Astrocyte of the cerebellum (primary cell): ENCODE measurements around the gene FAM221B.

Source experiments
- DNase-seq: peaks from one replicate; pipeline ENCODE4 v3.0.0-alpha.2; 2011; ENCODE audit warnings: low read depth
- H3K4me3 ChIP-seq: 2 replicates; pipeline ENCODE4 v1.5.1; 2011; ENCODE audit warnings: mild to moderate bottlenecking, low read depth, low read length, moderate library complexity
- CTCF ChIP-seq: IDR thresholded peaks from 2 replicates; pipeline ENCODE4 v1.5.1; 2012; ENCODE audit warnings: low read length, low read depth, moderate library complexity, mild to moderate bottlenecking; ENCODE audit errors: missing control alignments
- in situ Hi-C: cut with HindIII; loops from 2 replicates; pipeline ENCODE4 v1.10.0; 2017; ENCODE audit warnings: low sequenced_read_pairs

The FAM221B gene

GRCh38 chr9:35769763-35770162 is 58.8 kb downstream of the FAM221B start:
- H3K4me3 ChIP-seq = no peak overlapping the region
- DNase-seq = no peak
- TF ChIP-seq CTCF = no peak
- in situ Hi-C loops = loop anchor here (25.0 kb wide), 1 partner anchor 118 kb away; no protein-coding TSS in a partner anchor

DNA sequence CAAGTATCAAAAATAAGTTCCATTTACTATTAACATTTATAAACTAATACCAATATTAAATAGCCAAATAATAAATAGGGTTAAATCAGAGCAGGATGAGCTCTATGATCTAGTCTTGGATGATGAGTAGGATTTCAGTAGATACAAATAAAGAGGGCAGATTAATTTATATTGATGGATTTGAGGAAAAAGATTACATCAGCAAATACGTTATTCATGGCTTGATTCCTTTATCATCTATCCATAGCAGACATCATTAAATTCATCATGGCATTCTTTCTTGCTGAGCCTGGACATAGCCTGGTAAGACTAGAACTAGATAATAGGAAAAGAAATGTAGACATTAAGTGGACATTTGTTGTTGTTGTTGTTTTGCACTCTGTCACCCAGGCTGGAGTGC is 61.1 kb downstream of the FAM221B start:
- no peak for TF ChIP-seq CTCF
- no peak overlapping the region for H3K4me3 ChIP-seq
- in situ Hi-C loops = loop anchor here (25.0 kb wide), 1 partner anchor 120 kb away; no protein-coding TSS in a partner anchor
- DNase-seq = no peak

DNA sequence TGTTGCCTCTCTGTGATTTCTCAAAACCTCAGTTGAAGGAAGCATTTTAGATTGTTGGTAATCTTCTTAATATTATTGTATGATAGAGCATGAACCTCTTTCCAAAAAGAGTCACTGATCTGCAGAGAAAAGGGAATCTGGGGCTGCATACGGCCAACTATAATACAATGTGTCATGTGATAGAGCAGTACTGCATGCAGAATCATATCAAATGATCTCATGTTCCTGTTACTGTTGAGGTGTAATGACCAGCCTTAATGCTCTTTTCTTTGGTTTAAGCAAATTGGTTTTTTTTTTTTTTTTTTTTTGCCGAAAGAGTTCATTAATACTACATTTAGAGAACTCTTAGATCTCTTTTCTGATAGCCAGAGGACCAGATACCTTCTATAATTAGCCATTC is 61.5 kb downstream of the FAM221B start:
- no peak for TF ChIP-seq CTCF
- no peak for DNase-seq
- no peak overlapping the region for H3K4me3 ChIP-seq
- in situ Hi-C loops = loop anchor here (25.0 kb wide), 1 partner anchor 120 kb away; no protein-coding TSS in a partner anchor
